Heart right ventricle (tissue), 16 donors: ENCODE results near the gene SOWAHA. TPM values are rescaled to one million over a fixed set of nuclear protein-coding genes. Genes with fewer than 3 reads are reported as not detected.
A peak's percentile ranks its signal among the peaks of the same experiment; 100 is the strongest.

Experiments
- ATAC-seq, 8 donors: fragments of 200-7000 bp; cut with Tn5 transposase; one replicate each; pipeline ENCODE4 v1.9.1; 2020; ENCODE audit warnings: mild to moderate bottlenecking in 8 of 8, moderate library complexity in 8 of 8, moderate number of reproducible peaks in 1 of 8
- DNase-seq, 2 donors: peaks; one replicate each; pipeline ENCODE4 v3.0.0-alpha.2; 2020
- H3K27ac ChIP-seq, 10 donors: fragments of 200-600 bp; sonication (generic) in 2 of 10; one replicate each; pipeline versions ENCODE4 v1.5.0 to v1.8.0; 2020 to 2022; ENCODE audit warnings: mild to moderate bottlenecking in 3 of 10
- H3K27me3 ChIP-seq, 7 donors: fragments of 200-600 bp; one replicate each; pipeline ENCODE4 v1.8.0; 2021 to 2022; ENCODE audit warnings: mild to moderate bottlenecking in 2 of 7
- H3K36me3 ChIP-seq, 9 donors: fragments of 200-600 bp; sonication (generic) in 1 of 9; one replicate each; pipeline versions ENCODE4 v1.5.0 to v1.8.0; 2020 to 2022; ENCODE audit warnings: mild to moderate bottlenecking in 2 of 9
- H3K4me1 ChIP-seq, 9 donors: fragments of 200-600 bp; sonication (generic) in 1 of 9; one replicate each; pipeline versions ENCODE4 v1.5.0 to v1.8.0; 2020 to 2022; ENCODE audit warnings: mild to moderate bottlenecking in 4 of 9
- H3K4me3 ChIP-seq, 10 donors: fragments of 200-600 bp; sonication (generic) in 2 of 10; one replicate each; pipeline versions ENCODE4 v1.5.0 to v1.8.0; 2020 to 2022; ENCODE audit warnings: mild to moderate bottlenecking in 7 of 10, moderate library complexity in 2 of 10
- H3K9me3 ChIP-seq, 11 donors: fragments of 200-600 bp in 10 of 11; sonication (generic) in 2 of 11; one replicate each; pipeline versions ENCODE4 v1.5.0 to v1.8.0; 2013 to 2022; ENCODE audit warnings: mild to moderate bottlenecking in 2 of 11, control low read depth in 1 of 11, moderate library complexity in 1 of 11
- CTCF ChIP-seq, 9 donors: fragments of 200-600 bp; sonication (generic) in 2 of 9; IDR thresholded peaks; one replicate each; pipeline versions ENCODE4 v1.5.0 to v1.8.0; 2021 to 2022; ENCODE audit warnings: antibody characterized with exemption in 9 of 9, mild to moderate bottlenecking in 5 of 9, moderate library complexity in 1 of 9
- WGBS, 2 donors: extraction: QIAGEN DNeasy Blood & Tissue Kit; methylation state at CpG; one replicate each; pipeline ENCODE4 v1.1.7; 2013; ENCODE audit warnings: inconsistent platforms in 1 of 2; 5-methylcytosine and 5-hydroxymethylcytosine counted together
- intact Hi-C, 10 donors: fragments of 100-400 bp; cut with DNase I; formaldehyde crosslinking; loops; one replicate each; pipeline versions ENCODE4 v1.11.1 to v1.14.2; 2022
- polyA plus RNA-seq, 2 donors: library from polyadenylated mRNA; stranded (reverse); fragments of 200-250 nt; gene quantifications; one replicate each; pipeline ENCODE4 v1.2.3, GENCODE V29; 2013
- total RNA-seq, 10 donors: library from RNA; stranded (reverse); fragmentation: NEBNext Ultra II Directional in 3 of 10; extraction: Animal tissue kit (Norgen Biotek cat#: 25700) in 3 of 10; gene quantifications; one replicate each; pipeline versions ENCODE4 v1.2.1 to v1.2.4, GENCODE V29; 2021 to 2023
- donor health status: Arrhythmogenic right ventricular cardiomyopathy.
- donor health status: ischemic (EF 13 %, LVEDD 7.1; RV severe dilation, severe dysfunction).
- donor health status: healthy with polysubstance abuse.
- donor health status: DM: no; HTN: yes; CAD: no.
- donor health status: DM: no; HTN: no; CAD: no.
- donor health status: ischemic (EF 25% LVEDD 6.9; RV normal size, moderate dysfunction).
- donor health status: ischemic (EF 25% LVEDD 5.7; RV mildly dilated, moderate dysfunction).
- donor health status: healthy.
- donor health status: DM: yes; HTN: yes; CAD: no.
- donor health status: Ischemic cardiomyopathy.
- donor health status: ischemic (EF 35%, LVEDD 5.7; RV mildly dilated, moderate dysfunction).
- donor health status: nonischemic (EF 11% LVEDD 7.7; RV severe dilation, severe dysfunction).
- donor health status: DM: yes; HTN: yes; CAD: no.
- donor health status: PGD.
- donor health status: ischemic (EF 29% LVEDD 5.4; RV normal size, mild dysfunction).
- donor health status: nonischemic (EF 23%, LVEDD 6.1; RV moderate dilation, normal function).

Gene SOWAHA
- total and polyA plus RNA-seq, 12 donors, result 0.07 to 0.19 (median 0.13) TPM; not detected in 7

DNA sequence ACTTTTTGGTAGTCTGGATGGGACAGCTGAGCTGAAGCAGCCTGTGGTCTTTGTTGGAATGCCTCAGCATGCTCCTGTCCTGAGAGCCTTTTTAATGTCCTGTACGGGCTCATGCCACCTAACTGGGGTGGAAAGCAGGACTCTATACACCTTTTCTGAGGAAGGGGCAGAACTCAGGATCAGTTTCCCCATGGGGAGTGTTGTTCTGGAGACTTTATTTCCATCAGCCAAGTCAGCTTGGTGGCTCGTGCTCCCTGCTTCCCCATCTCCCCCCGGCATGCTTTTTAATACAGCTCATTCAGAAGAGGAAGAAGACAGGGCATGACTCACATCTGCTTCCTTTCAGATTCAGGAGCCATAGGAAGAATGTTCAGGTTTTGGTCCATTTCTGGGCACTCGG lies 31.0 kb upstream of the SOWAHA start:
- Histone ChIP-seq H3K27ac (peak overlapping the region in 1 of 10 donors; percentile 46), H3K4me1 (peaks cover 0 to 31% (median 8%) of the 10 kb centered on the region in 9 donors), H3K9me3 (no peaks in the 10 kb centered on the region), H3K36me3 (no peaks in the 10 kb centered on the region), H3K4me3 (no peak overlapping the region), H3K27me3 (peaks cover 0 to 35% (median 0%) of the 10 kb centered on the region in 7 donors)
- peak in 2 of 8 donors; percentile 26 to 33 for ATAC-seq
- no peak for TF ChIP-seq CTCF (IDR thresholded peaks at IDR 0.05)
- intact Hi-C loops, result no loop called here
- no peak for DNase-seq
- WGBS, 2 donors, result 58 to 62% methylated on average over 4 of the region's 4 CpGs

GRCh38 chr5:132785365-132785764 lies 27.7 kb upstream of the SOWAHA start:
- intact Hi-C loops, result no loop called here
- Histone ChIP-seq H3K9me3 (no peaks in the 10 kb centered on the region), H3K4me3 (no peak overlapping the region), H3K27ac (no peak overlapping the region), H3K4me1 (peaks cover 0 to 18% (median 0%) of the 10 kb centered on the region in 9 donors), H3K27me3 (peaks cover 0 to 4% (median 0%) of the 10 kb centered on the region in 7 donors), H3K36me3 (no peaks in the 10 kb centered on the region)
- TF ChIP-seq CTCF (IDR thresholded peaks at IDR 0.05), result no peak
- WGBS, 2 donors, result 44 to 52% methylated on average over 5 of the region's 5 CpGs
- DNase-seq, result no peak
- ATAC-seq, result no peak

DNA sequence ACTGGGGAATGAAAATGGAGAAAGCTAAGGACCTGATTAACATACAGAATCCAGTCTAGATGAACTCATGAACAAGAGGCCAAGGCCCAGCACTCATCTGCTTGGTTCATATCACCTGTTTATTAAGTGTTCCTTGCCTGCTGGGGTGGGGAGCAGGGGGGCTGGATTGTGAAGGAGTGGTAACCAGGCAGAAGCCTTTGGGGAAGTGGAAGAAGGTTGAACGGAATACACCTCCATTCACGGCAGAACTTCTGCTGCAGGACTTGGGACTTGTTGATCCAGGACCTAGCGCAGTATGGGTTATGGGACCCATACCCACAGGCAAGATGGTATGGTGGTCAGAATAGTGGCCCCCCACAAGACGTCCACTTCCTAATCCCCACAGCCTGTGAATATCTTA lies 27.2 kb upstream of the SOWAHA start:
- WGBS, 2 donors, result 95 to 96% methylated on average over 4 of the region's 4 CpGs
- Histone ChIP-seq H3K4me3 (no peak overlapping the region), H3K36me3 (no peaks in the 10 kb centered on the region), H3K27me3 (no peaks in the 10 kb centered on the region), H3K27ac (no peak overlapping the region), H3K9me3 (no peaks in the 10 kb centered on the region), H3K4me1 (peaks cover 0 to 18% (median 0%) of the 10 kb centered on the region in 9 donors)
- ATAC-seq, result no peak
- no peak for DNase-seq
- no peak for TF ChIP-seq CTCF (IDR thresholded peaks at IDR 0.05)
- intact Hi-C loops, result no loop called here

- H3K9me3 ChIP-seq, result no peaks in the 10 kb centered on the region
- H3K27ac ChIP-seq, result no peak overlapping the region
- ATAC-seq (no peak), DNase-seq (no peak)
- intact Hi-C loops, result no loop called here
- no peak for TF ChIP-seq CTCF (IDR thresholded peaks at IDR 0.05)
- H3K4me3 ChIP-seq, result no peak overlapping the region
- 94 to 96% methylated on average over 1 of the region's 1 CpG for WGBS, 2 donors
- H3K36me3 ChIP-seq, result no peaks in the 10 kb centered on the region
- H3K4me1 ChIP-seq, result peaks cover 0 to 12% (median 0%) of the 10 kb centered on the region in 9 donors
- H3K27me3 ChIP-seq, result no peaks in the 10 kb centered on the region
Observed at GRCh38 chr5:132787076-132787475, 26.0 kb upstream of the SOWAHA start.
